ENCODE data around the gene PTPN2. TPM values are rescaled to one million over a fixed set of nuclear protein-coding genes. Genes with fewer than 3 reads are reported as not detected.
"Not testable (repeated sequence)": the region's sequence is repeated elsewhere in the genome, so short reads cannot be mapped to it uniquely, and the experiment has no call there.

Gene PTPN2
- polyA plus RNA-seq, 1 experiment: 25.9 TPM

DNA sequence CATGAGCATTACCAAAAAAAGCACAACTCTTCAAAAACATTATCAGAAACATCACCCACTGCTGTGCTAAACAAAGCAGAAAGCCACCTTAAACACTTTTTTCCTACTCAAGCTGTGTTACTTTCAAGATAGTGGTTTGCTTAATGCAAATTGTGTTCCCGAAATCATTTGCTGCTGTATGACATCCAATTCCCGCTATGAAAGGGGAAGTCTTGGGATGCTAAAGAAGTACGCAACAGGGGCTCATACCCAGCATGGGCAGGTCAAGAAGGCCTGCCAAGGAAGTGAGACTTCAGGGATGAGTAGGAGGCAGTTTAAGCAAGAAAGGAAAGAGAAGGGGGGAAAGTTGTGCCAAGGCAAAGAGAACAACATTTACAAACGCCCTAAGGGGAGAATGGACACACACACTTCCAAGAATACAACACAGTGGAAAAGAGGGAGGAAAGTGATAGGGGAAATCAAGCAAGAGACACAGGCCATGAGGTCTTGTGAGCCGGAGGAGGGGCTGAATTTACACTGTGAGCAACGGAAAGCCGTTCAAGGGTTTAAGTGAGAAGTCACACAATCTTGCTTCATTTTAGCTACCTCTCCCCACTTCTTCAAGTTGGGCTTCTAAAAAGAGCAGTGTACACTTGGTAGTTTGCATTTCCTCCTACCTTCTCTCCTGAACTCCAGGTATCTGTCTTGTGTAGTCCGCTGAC is 4.0 kb downstream of the PTPN2 start:
- Histone ChIP-seq H3K9me3 (ENCODE audit: control insufficient read depth, insufficient read depth, low read length) (no peaks in the 10 kb centered on the region), H3K27me3 (ENCODE audit: control insufficient read depth, insufficient read depth, low read length) (no peaks in the 10 kb centered on the region), H3K27ac (ENCODE audit: low read depth, low read length) (no peak overlapping the region), H3K4me3 (ENCODE audit: low read depth, low read length) (no peak overlapping the region)
- TF ChIP-seq, protein P1, sequence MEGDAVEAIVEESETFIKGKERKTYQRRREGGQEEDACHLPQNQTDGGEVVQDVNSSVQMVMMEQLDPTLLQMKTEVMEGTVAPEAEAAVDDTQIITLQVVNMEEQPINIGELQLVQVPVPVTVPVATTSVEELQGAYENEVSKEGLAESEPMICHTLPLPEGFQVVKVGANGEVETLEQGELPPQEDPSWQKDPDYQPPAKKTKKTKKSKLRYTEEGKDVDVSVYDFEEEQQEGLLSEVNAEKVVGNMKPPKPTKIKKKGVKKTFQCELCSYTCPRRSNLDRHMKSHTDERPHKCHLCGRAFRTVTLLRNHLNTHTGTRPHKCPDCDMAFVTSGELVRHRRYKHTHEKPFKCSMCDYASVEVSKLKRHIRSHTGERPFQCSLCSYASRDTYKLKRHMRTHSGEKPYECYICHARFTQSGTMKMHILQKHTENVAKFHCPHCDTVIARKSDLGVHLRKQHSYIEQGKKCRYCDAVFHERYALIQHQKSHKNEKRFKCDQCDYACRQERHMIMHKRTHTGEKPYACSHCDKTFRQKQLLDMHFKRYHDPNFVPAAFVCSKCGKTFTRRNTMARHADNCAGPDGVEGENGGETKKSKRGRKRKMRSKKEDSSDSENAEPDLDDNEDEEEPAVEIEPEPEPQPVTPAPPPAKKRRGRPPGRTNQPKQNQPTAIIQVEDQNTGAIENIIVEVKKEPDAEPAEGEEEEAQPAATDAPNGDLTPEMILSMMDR (IDR thresholded peaks at IDR 0.05; ENCODE audit: low read depth, low read length): no peak
- POLR2A ChIA-PET: no interaction called here
- DNase-seq (ENCODE audit: low read depth, low spot score): no peak
- CTCF ChIA-PET: interaction anchor here (0.9 to 4.2 kb wide), 4 partner anchors 13 to 135 kb away, joined by 4 to 29 read pairs (median 11); no protein-coding TSS in a partner anchor

DNA sequence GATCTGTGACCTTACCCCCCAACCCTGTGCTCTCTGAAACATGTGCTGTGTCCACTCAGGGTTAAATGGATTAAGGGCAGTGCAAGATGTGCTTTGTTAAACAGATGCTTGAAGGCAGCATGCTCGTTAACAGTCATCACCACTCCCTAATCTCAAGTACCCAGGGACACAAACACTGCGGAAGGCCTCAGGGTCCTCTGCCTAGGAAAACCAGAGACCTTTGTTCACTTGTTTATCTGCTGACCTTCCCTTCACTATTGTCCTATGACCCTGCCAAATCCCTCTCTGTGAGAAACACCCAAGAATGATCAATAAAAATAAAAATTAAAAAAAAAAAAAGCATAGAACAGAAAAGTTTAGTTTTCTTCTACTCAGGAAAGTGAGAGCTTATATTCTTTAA is 9.0 kb downstream of the PTPN2 start:
- H3K4me3 ChIP-seq (ENCODE audit: low read depth, low read length); POLR2A ChIA-PET; H3K27me3 ChIP-seq (ENCODE audit: control insufficient read depth, insufficient read depth, low read length); H3K27ac ChIP-seq (ENCODE audit: low read depth, low read length); H3K9me3 ChIP-seq (ENCODE audit: control insufficient read depth, insufficient read depth, low read length); DNase-seq (ENCODE audit: low read depth, low spot score): not testable (repeated sequence)
- CTCF ChIA-PET: interaction anchor here (0.5 to 1.3 kb wide), 2 partner anchors 59 to 993 kb away, joined by 4 to 7 read pairs; no protein-coding TSS in a partner anchor

DNA sequence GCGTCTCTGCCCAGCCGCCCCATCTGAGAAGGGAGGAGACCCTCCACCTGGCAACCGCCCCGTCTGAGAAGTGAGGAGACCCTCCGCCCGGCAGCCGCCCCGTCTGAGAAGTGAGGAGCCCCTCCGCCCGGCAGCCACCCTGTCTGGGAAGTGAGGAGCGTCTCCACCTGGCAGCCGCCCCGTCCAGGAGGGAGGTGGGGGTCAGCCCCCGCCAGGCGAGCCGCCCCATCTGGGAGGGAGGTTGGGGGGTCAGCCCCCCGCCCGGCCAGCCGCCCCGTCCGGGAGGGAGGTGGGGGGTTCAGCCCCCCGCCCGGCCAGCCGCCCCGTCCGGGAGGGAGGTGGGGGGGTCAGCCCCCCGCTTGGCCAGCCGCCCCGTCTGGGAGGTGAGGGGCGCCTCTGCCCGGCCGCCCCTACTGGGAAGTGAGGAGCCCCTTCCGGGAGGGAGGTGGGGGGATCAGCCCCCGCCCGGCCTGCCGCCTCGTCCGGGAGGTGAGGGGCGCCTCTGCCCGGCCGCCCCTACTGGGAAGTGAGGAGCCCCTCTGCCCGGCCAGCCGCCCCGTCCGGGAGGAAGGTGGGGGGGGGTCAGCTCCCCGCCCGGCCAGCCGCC is 10.0 kb downstream of the PTPN2 start:
- H3K27me3 ChIP-seq (ENCODE audit: control insufficient read depth, insufficient read depth, low read length); H3K9me3 ChIP-seq (ENCODE audit: control insufficient read depth, insufficient read depth, low read length); DNase-seq (ENCODE audit: low read depth, low spot score); CTCF ChIA-PET; H3K4me3 ChIP-seq (ENCODE audit: low read depth, low read length); H3K27ac ChIP-seq (ENCODE audit: low read depth, low read length); POLR2A ChIA-PET: not testable (repeated sequence)

DNA sequence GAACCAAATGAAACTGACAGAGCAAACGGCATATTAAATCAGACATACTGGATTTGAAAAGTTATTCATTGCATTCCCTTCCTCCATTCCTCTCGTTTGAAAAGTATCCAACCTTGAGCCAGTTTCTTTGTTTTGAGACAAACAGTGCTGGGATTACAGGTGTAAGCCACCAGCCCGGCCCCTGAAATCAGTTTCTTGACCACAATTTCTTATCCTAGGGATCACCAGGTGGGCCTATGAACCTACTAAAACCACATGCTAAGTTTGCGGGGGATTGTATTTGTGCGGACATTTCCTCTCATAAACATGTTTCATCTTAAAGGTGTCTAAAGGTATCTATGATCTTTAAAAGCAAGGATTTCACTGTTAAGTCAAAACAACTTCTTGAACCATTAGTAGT is 11.6 kb downstream of the PTPN2 start:
- CTCF ChIA-PET: interaction anchor here (2.0 kb wide), 1 partner anchor 62 kb away, joined by 5 read pairs; no protein-coding TSS in a partner anchor
- no peak for DNase-seq (ENCODE audit: low read depth, low spot score)
- TF ChIP-seq, protein P1 (IDR thresholded peaks at IDR 0.05; ENCODE audit: low read depth, low read length): no peak
- no peak overlapping the region for H3K4me3 ChIP-seq (ENCODE audit: low read depth, low read length)
- no peaks in the 10 kb centered on the region for H3K27me3 ChIP-seq (ENCODE audit: control insufficient read depth, insufficient read depth, low read length)
- H3K9me3 ChIP-seq (ENCODE audit: control insufficient read depth, insufficient read depth, low read length): peaks cover 6% of the 10 kb centered on the region; the same call in 1 of the 2 replicates
- H3K27ac ChIP-seq (ENCODE audit: low read depth, low read length): no peak overlapping the region
- POLR2A ChIA-PET: no interaction called here

DNA sequence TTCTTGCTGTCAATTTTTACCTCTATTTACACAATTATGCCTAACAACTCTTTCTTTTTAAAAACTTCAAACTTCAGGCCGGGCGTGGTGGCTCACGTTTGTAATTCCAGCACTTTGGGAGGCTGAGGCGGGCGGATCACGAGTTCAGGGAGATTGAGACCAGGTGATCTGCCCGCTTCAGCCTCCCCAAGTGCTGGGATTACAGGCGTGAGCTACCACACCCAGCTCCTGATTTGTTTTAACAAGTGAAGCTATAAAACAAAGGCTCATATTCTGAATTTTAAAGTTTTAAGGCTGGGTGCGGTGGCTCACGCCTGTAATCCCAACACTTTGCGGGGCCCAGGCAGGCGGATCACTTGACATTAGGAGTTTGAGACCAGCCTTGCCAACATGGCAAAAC is 15.5 kb downstream of the PTPN2 start:
- DNase-seq (ENCODE audit: low read depth, low spot score): no peak
- ChIA-PET CTCF (no interaction called here), POLR2A (no interaction called here)
- TF ChIP-seq, protein P1 (IDR thresholded peaks at IDR 0.05; ENCODE audit: low read depth, low read length): no peak
- H3K27ac ChIP-seq (ENCODE audit: low read depth, low read length): no peak overlapping the region
- no peak overlapping the region for H3K4me3 ChIP-seq (ENCODE audit: low read depth, low read length)
- H3K27me3 ChIP-seq (ENCODE audit: control insufficient read depth, insufficient read depth, low read length): no peaks in the 10 kb centered on the region
- peaks cover 6% of the 10 kb centered on the region; the same call in 1 of the 2 replicates for H3K9me3 ChIP-seq (ENCODE audit: control insufficient read depth, insufficient read depth, low read length)
